HFFc6 (cell line): ENCODE data around the gene HGS. TPM values are rescaled to one million over a fixed set of nuclear protein-coding genes. Genes with fewer than 3 reads are reported as not detected.

Experiments
- DNase-seq: peaks from one replicate; pipeline ENCODE4 v3.0.0-alpha.2; 2018
- H3K27ac Mint-ChIP-seq: 2 replicates; pipeline ENCODE4 v1.8.0; 2020; ENCODE audit warnings: mild to moderate bottlenecking, mixed read lengths
- H3K27me3 Mint-ChIP-seq: 2 replicates; pipeline ENCODE4 v1.8.0; 2021; ENCODE audit warnings: mild to moderate bottlenecking, moderate library complexity, mixed read lengths; ENCODE audit not compliant: insufficient read depth
- H3K36me3 Mint-ChIP-seq: 2 replicates; pipeline ENCODE4 v1.8.0; 2021; ENCODE audit warnings: low read depth, mixed read lengths
- H3K4me1 Mint-ChIP-seq: 2 replicates; pipeline ENCODE4 v1.8.0; 2020; ENCODE audit warnings: low read depth, mixed read lengths
- H3K4me3 Mint-ChIP-seq: 2 replicates; pipeline ENCODE4 v1.8.0; 2020; ENCODE audit warnings: mild to moderate bottlenecking, moderate library complexity, mixed read lengths
- H3K9me3 Mint-ChIP-seq: 2 replicates; pipeline ENCODE4 v1.8.0; 2020; ENCODE audit warnings: mild to moderate bottlenecking, mixed read lengths
- total RNA-seq, 6 experiments: library from RNA; stranded (reverse); fragmentation: NEBNext Ultra II Directional; extraction: Animal tissue kit (Norgen Biotek cat#: 25700); gene quantifications; 2 replicates in 1 of 6; 3 replicates in 5 of 6; pipeline ENCODE4 v1.2.3, GENCODE V29; 2021
- TF ChIP-seq, protein P1 (sequence below): fragments of 200-600 bp; sonication (generic); IDR thresholded peaks from 2 replicates; pipeline ENCODE4 v1.5.0; 2021; ENCODE audit warnings: antibody characterized with exemption, mild to moderate bottlenecking

Gene HGS
- total RNA-seq, 6 experiments from 2014 or later, result 106 to 127 (median 116) TPM

- Mint-ChIP-seq H3K9me3 (no peaks in the 10 kb centered on the region), H3K4me1 (no peaks in the 10 kb centered on the region), H3K27me3 (peaks cover 4% of the 10 kb centered on the region), H3K4me3 (no peak overlapping the region), H3K36me3 (peaks cover 19% of the 10 kb centered on the region), H3K27ac (no peak overlapping the region)
- TF ChIP-seq, protein P1, sequence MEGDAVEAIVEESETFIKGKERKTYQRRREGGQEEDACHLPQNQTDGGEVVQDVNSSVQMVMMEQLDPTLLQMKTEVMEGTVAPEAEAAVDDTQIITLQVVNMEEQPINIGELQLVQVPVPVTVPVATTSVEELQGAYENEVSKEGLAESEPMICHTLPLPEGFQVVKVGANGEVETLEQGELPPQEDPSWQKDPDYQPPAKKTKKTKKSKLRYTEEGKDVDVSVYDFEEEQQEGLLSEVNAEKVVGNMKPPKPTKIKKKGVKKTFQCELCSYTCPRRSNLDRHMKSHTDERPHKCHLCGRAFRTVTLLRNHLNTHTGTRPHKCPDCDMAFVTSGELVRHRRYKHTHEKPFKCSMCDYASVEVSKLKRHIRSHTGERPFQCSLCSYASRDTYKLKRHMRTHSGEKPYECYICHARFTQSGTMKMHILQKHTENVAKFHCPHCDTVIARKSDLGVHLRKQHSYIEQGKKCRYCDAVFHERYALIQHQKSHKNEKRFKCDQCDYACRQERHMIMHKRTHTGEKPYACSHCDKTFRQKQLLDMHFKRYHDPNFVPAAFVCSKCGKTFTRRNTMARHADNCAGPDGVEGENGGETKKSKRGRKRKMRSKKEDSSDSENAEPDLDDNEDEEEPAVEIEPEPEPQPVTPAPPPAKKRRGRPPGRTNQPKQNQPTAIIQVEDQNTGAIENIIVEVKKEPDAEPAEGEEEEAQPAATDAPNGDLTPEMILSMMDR, result peak; percentile 21; the same call in 1 of the 2 replicates
- no peak for DNase-seq
Observed at GRCh38 chr17:81693509-81694210, 9.8 kb downstream of the HGS start.

- Mint-ChIP-seq H3K4me3 (no peak overlapping the region), H3K27me3 (peaks cover 2% of the 10 kb centered on the region)
Observed at GRCh38 chr17:81694810-81695209, 11.0 kb downstream of the HGS start.

DNA sequence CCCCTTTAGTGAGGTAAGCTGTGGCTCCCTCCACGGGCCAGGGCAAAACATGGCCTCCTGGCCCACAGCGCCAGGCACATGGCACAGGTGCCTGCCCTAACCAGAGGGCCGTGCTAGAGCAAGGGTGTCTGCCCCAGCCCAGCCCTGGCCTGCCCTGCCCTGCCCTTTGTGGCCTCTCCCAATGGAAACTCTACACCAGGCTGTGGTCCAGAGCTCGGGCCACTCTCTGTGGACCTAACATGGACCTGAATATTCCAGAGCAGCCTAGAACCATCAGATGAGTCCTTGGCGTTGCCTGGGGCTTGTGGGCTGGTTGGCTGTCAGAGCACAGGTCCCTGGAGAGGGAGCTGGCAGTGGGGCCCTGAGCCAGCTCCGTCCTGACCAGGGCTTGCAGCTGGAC lies 11.4 kb downstream of the HGS start:
- no peak for DNase-seq
- TF ChIP-seq, protein P1, result no peak
- peaks cover 24% of the 10 kb centered on the region for H3K36me3 Mint-ChIP-seq
- peaks cover 2% of the 10 kb centered on the region for H3K27me3 Mint-ChIP-seq
- H3K4me3 Mint-ChIP-seq, result no peak overlapping the region
- no peak overlapping the region for H3K27ac Mint-ChIP-seq
- no peaks in the 10 kb centered on the region for H3K4me1 Mint-ChIP-seq
- H3K9me3 Mint-ChIP-seq, result no peaks in the 10 kb centered on the region

More at GRCh38 chr17:81694810-81695209, 11.0 kb downstream of the HGS start:
- Mint-ChIP-seq H3K36me3 (peaks cover 24% of the 10 kb centered on the region), H3K27ac (no peak overlapping the region), H3K4me1 (no peaks in the 10 kb centered on the region), H3K9me3 (no peaks in the 10 kb centered on the region)
- no peak for DNase-seq
- TF ChIP-seq, protein P1, result no peak

GRCh38 chr17:81695801-81696200 lies 12.0 kb downstream of the HGS start:
- Mint-ChIP-seq H3K27me3 (peaks cover 3% of the 10 kb centered on the region), H3K27ac (no peak overlapping the region), H3K9me3 (no peaks in the 10 kb centered on the region), H3K36me3 (peaks cover 24% of the 10 kb centered on the region), H3K4me1 (peaks cover 2% of the 10 kb centered on the region), H3K4me3 (no peak overlapping the region)
- TF ChIP-seq, protein P1, result no peak
- no peak for DNase-seq

DNA sequence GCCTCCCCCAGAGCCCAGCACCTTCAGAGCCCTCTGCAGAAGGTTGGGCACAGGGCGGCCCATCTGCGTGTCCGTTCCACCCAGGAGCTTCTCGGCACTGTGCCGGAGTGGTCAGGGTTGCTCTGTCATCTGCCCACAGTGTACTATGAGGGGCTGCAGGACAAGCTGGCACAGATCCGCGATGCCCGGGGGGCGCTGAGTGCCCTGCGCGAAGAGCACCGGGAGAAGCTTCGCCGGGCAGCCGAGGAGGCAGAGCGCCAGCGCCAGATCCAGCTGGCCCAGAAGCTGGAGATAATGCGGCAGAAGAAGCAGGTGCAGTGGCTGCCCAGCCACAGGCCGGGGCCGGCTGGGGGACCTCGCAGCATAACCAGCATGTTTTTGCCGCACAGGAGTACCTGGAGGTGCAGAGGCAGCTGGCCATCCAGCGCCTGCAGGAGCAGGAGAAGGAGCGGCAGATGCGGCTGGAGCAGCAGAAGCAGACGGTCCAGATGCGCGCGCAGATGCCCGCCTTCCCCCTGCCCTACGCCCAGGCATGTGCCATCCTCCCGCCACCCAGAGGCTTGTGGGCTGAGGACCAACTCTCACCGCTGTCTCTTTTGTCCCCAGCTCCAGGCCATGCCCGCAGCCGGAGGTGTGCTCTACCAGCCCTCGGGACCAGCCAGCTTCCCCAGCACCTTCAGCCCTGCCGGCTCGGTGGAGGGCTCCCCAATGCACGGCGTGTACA lies 12.6 kb downstream of the HGS start:
- Mint-ChIP-seq H3K9me3 (no peaks in the 10 kb centered on the region), H3K4me3 (no peak overlapping the region), H3K27ac (no peak overlapping the region), H3K27me3 (peaks cover 4% of the 10 kb centered on the region), H3K36me3 (peaks cover 24% of the 10 kb centered on the region), H3K4me1 (peaks cover 7% of the 10 kb centered on the region)
- TF ChIP-seq, protein P1, result no peak
- no peak for DNase-seq
